ENCODE results near the gene TCEAL3.

Gene TCEAL3

GRCh38 chrX:103608306-103608963 lies 672 bp downstream of the TCEAL3 start:
- TF ChIP-seq CTCF (IDR thresholded peaks at IDR 0.05; ENCODE audit: control insufficient read depth, extremely low read depth, insufficient read depth), result no peak
- H3K4me3 ChIP-seq (ENCODE audit: low read depth, low read length), result peak overlapping the region; percentile 69
- no peak for DNase-seq (ENCODE audit: low read depth)

GRCh38 chrX:103610282-103610681 lies 2.5 kb downstream of the TCEAL3 start:
- DNase-seq (ENCODE audit: low read depth), result no peak
- TF ChIP-seq CTCF (IDR thresholded peaks at IDR 0.05; ENCODE audit: control insufficient read depth, extremely low read depth, insufficient read depth), result no peak
- H3K4me3 ChIP-seq (ENCODE audit: low read depth, low read length), result no peak overlapping the region

DNA sequence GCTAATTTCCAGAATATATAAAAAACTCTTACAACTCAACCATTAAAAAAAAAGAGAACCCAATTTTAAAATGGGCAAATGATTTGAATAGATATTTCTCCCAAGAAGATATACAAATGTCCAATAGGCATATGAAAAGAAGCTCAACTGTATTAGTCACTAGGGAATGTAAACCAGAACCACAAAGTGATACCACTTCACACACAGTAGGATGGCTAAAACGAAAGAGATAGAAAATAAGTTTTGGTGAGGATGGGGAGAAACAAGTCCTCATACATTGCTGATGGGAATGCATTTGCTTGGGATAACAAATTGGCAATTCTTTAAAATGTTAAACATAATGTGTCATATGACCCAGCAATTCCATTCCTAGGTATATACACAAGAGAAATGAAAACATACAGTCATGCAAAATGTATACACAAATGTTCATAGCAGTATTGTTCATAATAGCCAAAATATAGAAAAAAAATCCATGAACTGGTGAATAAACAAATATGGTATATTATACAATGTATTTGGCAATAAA lies 5.7 kb downstream of the TCEAL3 start:
- DNase-seq (ENCODE audit: low read depth), result no peak
- TF ChIP-seq CTCF (IDR thresholded peaks at IDR 0.05; ENCODE audit: control insufficient read depth, extremely low read depth, insufficient read depth), result no peak
- no peak overlapping the region for H3K4me3 ChIP-seq (ENCODE audit: low read depth, low read length)

DNA sequence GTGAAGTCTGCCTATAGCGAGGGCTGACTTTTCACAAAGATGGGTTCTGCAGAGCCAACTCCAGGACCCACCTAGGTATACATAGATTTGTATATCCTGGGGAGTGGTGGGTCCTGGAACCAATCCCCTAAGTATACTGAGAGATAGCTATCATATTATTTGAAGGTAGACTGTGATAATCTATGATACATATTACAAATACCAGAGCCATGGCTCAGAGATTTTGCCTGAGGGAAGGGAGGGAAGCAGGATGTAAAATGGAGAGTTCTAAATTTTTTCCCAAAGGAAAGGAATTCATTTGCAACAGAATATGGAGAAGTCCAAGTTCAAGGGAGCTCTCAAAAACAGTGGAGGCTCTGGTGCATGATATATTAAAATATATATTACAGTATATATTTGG lies 7.2 kb downstream of the TCEAL3 start:
- no peak for TF ChIP-seq CTCF (IDR thresholded peaks at IDR 0.05; ENCODE audit: control insufficient read depth, extremely low read depth, insufficient read depth)
- DNase-seq (ENCODE audit: low read depth), result no peak
- no peak overlapping the region for H3K4me3 ChIP-seq (ENCODE audit: low read depth, low read length)

DNA sequence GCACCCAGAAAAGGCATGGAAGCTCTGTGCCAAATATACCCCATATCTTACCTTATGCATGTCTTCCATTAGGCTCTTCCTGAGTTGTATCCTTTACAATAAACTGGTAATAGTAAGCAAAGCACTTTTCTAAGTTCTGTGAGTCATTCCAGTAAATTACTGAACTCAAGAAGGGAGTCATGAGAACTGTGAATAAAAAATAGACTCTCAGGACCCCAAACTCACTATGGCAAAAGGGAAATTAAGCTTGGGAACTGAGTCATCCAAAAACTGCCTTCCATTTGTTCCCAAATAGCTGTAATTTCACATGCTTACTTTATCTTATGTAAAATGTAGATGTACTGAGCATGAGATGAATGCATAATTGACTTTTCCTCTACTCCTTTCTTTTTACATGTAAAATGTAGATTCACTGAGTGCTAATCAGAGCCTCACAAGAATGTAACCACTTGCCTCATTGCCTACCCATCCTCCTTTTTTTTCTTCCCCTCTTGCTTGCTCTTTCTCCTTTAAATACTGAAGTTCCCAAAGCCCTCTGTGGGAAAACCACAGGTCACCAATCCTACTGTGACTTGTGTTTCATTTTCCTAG lies 8.1 kb downstream of the TCEAL3 start:
- DNase-seq (ENCODE audit: low read depth), result no peak
- no peak for TF ChIP-seq CTCF (IDR thresholded peaks at IDR 0.05; ENCODE audit: control insufficient read depth, extremely low read depth, insufficient read depth)
- H3K4me3 ChIP-seq (ENCODE audit: low read depth, low read length), result no peak overlapping the region

- no peak for TF ChIP-seq CTCF (IDR thresholded peaks at IDR 0.05; ENCODE audit: control insufficient read depth, extremely low read depth, insufficient read depth)
- H3K4me3 ChIP-seq (ENCODE audit: low read depth, low read length), result no peak overlapping the region
- no peak for DNase-seq (ENCODE audit: low read depth)
Observed at GRCh38 chrX:103616676-103617186, 9.0 kb downstream of the TCEAL3 start.
